HCT116 (cell line): ENCODE results near the gene CTTN. TPM values are rescaled to one million over a fixed set of nuclear protein-coding genes. Genes with fewer than 3 reads are reported as not detected.
A peak's percentile ranks its signal among the peaks of the same experiment; 100 is the strongest.

Experiments
- ATAC-seq: fragments of 200-7000 bp; cut with Tn5 transposase; 2 replicates; pipeline ENCODE4 v1.9.1; 2020; ENCODE audit warnings: mild to moderate bottlenecking, moderate library complexity
- BruUV-seq: library from RNA; stranded (reverse); fragments of 400-500 nt; replicated peaks from 2 replicates; lab custom pipeline; 2021; lab: Mats Ljungman, UMichigan
- CTCF ChIA-PET: fragments of 300-600 bp; sonication (Branson Sonifier 250); formaldehyde crosslinking; loops from one replicate; lab custom pipeline; 2021; ENCODE audit warnings: antibody characterized with exemption; lab: Charles Lee
- POLR2A ChIA-PET: fragments of 300-600, 350-600 bp; sonication (Branson Sonifier 250); formaldehyde crosslinking; loops from one replicate; lab custom pipeline; 2021; ENCODE audit warnings: antibody characterized with exemption; lab: Charles Lee
- RAD21 ChIA-PET, 2 experiments: fragments of 300-600 bp; sonication (Branson Sonifier 250); formaldehyde crosslinking; loops; one replicate each; lab custom pipeline; 2023; ENCODE audit warnings: low total read pairs in 2 of 2; ENCODE audit not compliant: uncharacterized antibody in 2 of 2, unreplicated experiment in 2 of 2, low non-redundant PET in 1 of 2; lab: Charles Lee
- DNase-seq: peaks from one replicate; pipeline ENCODE4 v3.0.0-alpha.2; 2010; ENCODE audit warnings: low read depth, low spot score
- H2AFZ ChIP-seq: fragments of 200-600 bp; shearing (Covaris generic), sonication (generic); 2 replicates; pipeline ENCODE4 v1.6.1; 2017; ENCODE audit warnings: low read depth, mixed run types, mixed read lengths, antibody characterized with exemption, low read length; ENCODE audit not compliant: poor library complexity, severe bottlenecking
- H3K27ac ChIP-seq: 2 replicates; pipeline ENCODE4 v1.5.1; 2012; ENCODE audit warnings: low read depth, low read length
- H3K27me3 ChIP-seq: fragments of 200-600 bp; sonication (generic); 2 replicates; pipeline ENCODE4 v1.6.1; 2016; ENCODE audit warnings: mixed run types, low read length, mixed read lengths; ENCODE audit not compliant: insufficient read depth
- H3K36me3 ChIP-seq, 2 experiments: fragments of 200-500 bp in 1 of 2; fragments of 200-600 bp in 1 of 2; sonication (Bioruptor generic) in 1 of 2; sonication (generic) in 1 of 2; 2 replicates each; pipeline versions ENCODE4 v1.5.1 to v1.6.1; 2014 to 2016; ENCODE audit warnings: low read length in 2 of 2, inconsistent platforms in 1 of 2, mixed read lengths in 1 of 2, mixed run types in 1 of 2; ENCODE audit not compliant: insufficient read depth in 2 of 2, control insufficient read depth in 1 of 2
- H3K4me1 ChIP-seq, 2 experiments: fragments of 200-600 bp in 1 of 2; sonication (generic) in 1 of 2; 2 replicates each; pipeline versions ENCODE4 v1.5.1 to v1.6.1; 2012 to 2017; ENCODE audit warnings: low read length in 2 of 2, inconsistent platforms in 1 of 2, mild to moderate bottlenecking in 1 of 2, mixed read lengths in 1 of 2, mixed run types in 1 of 2, moderate library complexity in 1 of 2; ENCODE audit not compliant: insufficient read depth in 2 of 2, control insufficient read depth in 1 of 2
- H3K4me2 ChIP-seq: fragments of 200-600 bp; sonication (generic); 2 replicates; pipeline ENCODE4 v1.6.1; 2017; ENCODE audit warnings: mixed run types, low read length, mixed read lengths
- H3K4me3 ChIP-seq, 2 experiments: fragments of 200-600 bp in 1 of 2; sonication (generic) in 1 of 2; replicated peaks in 1 of 2; 2 replicates each; pipeline ENCODE4 v1.5.1; 2011 to 2016; ENCODE audit warnings: low read length in 2 of 2, control low read depth in 1 of 2, low read depth in 1 of 2, mild to moderate bottlenecking in 1 of 2, mixed read lengths in 1 of 2, mixed run types in 1 of 2
- H3K79me2 ChIP-seq: fragments of 200-600 bp; sonication (generic); 2 replicates; pipeline ENCODE4 v1.6.1; 2017; ENCODE audit warnings: mild to moderate bottlenecking, mixed run types, low read length, moderate library complexity, mixed read lengths; ENCODE audit not compliant: insufficient read depth
- H3K9ac ChIP-seq: fragments of 200-600 bp; sonication (generic); 2 replicates; pipeline ENCODE4 v1.6.1; 2016; ENCODE audit warnings: low read length, mixed read lengths
- H3K9me2 ChIP-seq: fragments of 200-600 bp; sonication (generic), shearing (Covaris generic); 2 replicates; pipeline ENCODE4 v1.6.1; 2017; ENCODE audit warnings: mixed run types, mild to moderate bottlenecking, moderate library complexity; ENCODE audit not compliant: insufficient read depth
- H3K9me3 ChIP-seq, 2 experiments: fragments of 200-500 bp in 1 of 2; fragments of 200-600 bp in 1 of 2; sonication (Bioruptor generic) in 1 of 2; sonication (generic) in 1 of 2; 2 replicates each; pipeline ENCODE4 v1.6.1; 2014 to 2017; ENCODE audit warnings: low read length in 2 of 2, mixed read lengths in 2 of 2, inconsistent platforms in 1 of 2, low read depth in 1 of 2, mild to moderate bottlenecking in 1 of 2, mixed run types in 1 of 2, moderate library complexity in 1 of 2; ENCODE audit not compliant: control insufficient read depth in 1 of 2, insufficient read depth in 1 of 2
- H4K20me1 ChIP-seq: fragments of 200-600 bp; sonication (generic), shearing (Covaris generic); 2 replicates; pipeline ENCODE4 v1.6.1; 2017; ENCODE audit warnings: mixed run types, mild to moderate bottlenecking, moderate library complexity; ENCODE audit not compliant: insufficient read depth
- CBX3 ChIP-seq: IDR thresholded peaks from 2 replicates; pipeline ENCODE4 v1.6.1; 2012; ENCODE audit warnings: low read depth
- FOSL1 ChIP-seq: IDR thresholded peaks from 2 replicates; pipeline ENCODE4 v1.6.1; 2012; ENCODE audit warnings: low read depth
- JUND ChIP-seq: IDR thresholded peaks from 2 replicates; pipeline ENCODE4 v1.6.1; 2012
- POLR2AphosphoS5 ChIP-seq: IDR thresholded peaks from 2 replicates; pipeline ENCODE4 v1.6.1; 2011; ENCODE audit warnings: mild to moderate bottlenecking, low read depth, low read length, moderate library complexity
- SIN3A ChIP-seq: IDR thresholded peaks from 2 replicates; pipeline ENCODE4 v1.6.1; 2012; ENCODE audit warnings: low read depth
- SP1 ChIP-seq: IDR thresholded peaks from 2 replicates; pipeline ENCODE4 v1.6.1; 2012; ENCODE audit warnings: low read depth
- YY1 ChIP-seq: IDR thresholded peaks from 2 replicates; pipeline ENCODE4 v1.6.1; 2011; ENCODE audit warnings: low read length, low read depth, moderate library complexity, mild to moderate bottlenecking; ENCODE audit not compliant: insufficient replicate concordance; ENCODE audit errors: extremely low read depth
- intact Hi-C: fragments of 100-400 bp; cut with micrococcal nuclease; formaldehyde crosslinking; loops from 2 replicates; pipeline ENCODE4 v1.10.0; 2022
- total RNA-seq: library from RNA; stranded (reverse); gene quantifications from one replicate; pipeline ENCODE4 v1.2.1, GENCODE V29; 2021; ENCODE audit not compliant: unreplicated experiment
- TF ChIP-seq, protein P1 (sequence below): IDR thresholded peaks from 2 replicates; pipeline ENCODE4 v1.6.1; 2012
- TF ChIP-seq, protein P2 (sequence below): IDR thresholded peaks from 2 replicates; pipeline ENCODE4 v1.6.1; 2012; ENCODE audit warnings: low read depth

The CTTN gene
- total RNA-seq, 1 experiment from 2014 or later: 249 TPM

DNA sequence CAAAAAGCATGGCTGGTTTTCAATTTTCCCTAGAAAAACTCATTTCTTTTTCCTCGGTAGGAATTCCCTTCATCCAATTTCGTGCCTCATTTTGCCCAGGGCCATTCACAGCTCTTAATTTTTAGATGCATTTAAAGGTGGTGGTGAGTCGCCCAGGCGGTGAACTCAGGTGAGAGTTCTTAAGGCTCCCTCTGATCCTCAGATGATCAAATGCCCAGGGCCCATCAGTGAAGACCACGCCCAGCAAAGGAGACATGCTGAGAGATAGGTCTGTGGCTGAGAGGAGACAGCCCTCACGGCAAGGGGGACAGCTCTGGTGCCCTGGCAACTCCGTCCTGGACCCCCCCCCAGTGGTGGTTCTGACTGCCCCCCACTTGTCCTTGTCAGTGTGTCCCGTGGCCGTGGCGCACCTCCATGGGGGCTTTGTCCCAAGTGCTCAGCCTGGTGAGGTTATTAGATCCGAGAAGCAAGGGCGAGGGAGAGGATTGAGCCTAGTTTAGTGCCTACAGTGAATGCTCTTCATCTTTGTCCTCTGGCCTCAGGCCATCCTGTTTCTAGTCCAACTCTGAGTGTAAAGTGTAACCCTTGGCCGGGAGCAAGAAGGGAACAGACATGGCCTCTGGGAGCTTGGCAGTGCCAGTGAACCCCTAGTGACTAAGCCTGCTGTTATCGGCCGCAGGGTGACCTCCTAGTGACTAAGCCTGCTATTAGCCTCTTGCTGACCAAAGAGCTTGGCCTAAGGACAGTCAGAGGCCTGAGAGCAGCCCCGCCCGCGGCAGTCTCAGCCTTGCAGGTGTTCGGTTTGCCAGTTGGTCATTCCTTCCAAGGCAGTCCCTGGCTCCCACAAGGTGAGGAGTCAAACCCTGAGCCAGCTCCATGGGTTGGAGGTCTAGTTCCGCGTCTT lies 83.5 kb downstream of the CTTN start:
- Histone ChIP-seq H3K36me3 (no peaks in the 10 kb centered on the region), H3K4me2 (peak overlapping the region; percentile 85), H3K9me3 (no peaks in the 10 kb centered on the region), H3K4me1 (peaks cover 26 to 39% of the 10 kb centered on the region in 2 experiments), H3K79me2 (no peaks in the 10 kb centered on the region), H3K9me2 (no peaks in the 10 kb centered on the region), H3K4me3 (peak overlapping the region in 1 of 2 experiments; percentile 48; a peak in 2 of 4 replicates), H2AFZ (no peak overlapping the region), H3K27ac (peak overlapping the region; percentile 68), H3K9ac (peak overlapping the region; percentile 53), H3K27me3 (no peaks in the 10 kb centered on the region), H4K20me1 (no peaks in the 10 kb centered on the region)
- ATAC-seq (peak; percentile 88), DNase-seq (peak; percentile 86)
- POLR2A ChIA-PET: interaction anchor here (1.0 kb wide), 1 partner anchor 74 kb away, joined by 4 read pairs; no protein-coding TSS in a partner anchor
- intact Hi-C loops: loop anchor here (5.0 kb wide), 1 partner anchor 75 kb away; no protein-coding TSS in a partner anchor
- no TSS peak for BruUV-seq
- CTCF ChIA-PET: interaction anchor here (0.7 to 2.5 kb wide), 3 partner anchors 12 to 87 kb away, joined by 3 to 21 read pairs (median 3); no protein-coding TSS in a partner anchor
- TF ChIP-seq POLR2AphosphoS5 (peak; percentile 50), JUND (peak; percentile 89), SP1 (peak; percentile 83), YY1 (no peak), CBX3 (peak; percentile 74; the same call in 1 of the 2 replicates), FOSL1 (peak; percentile 90), SIN3A (peak; percentile 38; the same call in 1 of the 2 replicates)
- TF ChIP-seq, protein P1, sequence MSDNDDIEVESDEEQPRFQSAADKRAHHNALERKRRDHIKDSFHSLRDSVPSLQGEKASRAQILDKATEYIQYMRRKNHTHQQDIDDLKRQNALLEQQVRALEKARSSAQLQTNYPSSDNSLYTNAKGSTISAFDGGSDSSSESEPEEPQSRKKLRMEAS: peak; percentile 69
- TF ChIP-seq, protein P2, sequence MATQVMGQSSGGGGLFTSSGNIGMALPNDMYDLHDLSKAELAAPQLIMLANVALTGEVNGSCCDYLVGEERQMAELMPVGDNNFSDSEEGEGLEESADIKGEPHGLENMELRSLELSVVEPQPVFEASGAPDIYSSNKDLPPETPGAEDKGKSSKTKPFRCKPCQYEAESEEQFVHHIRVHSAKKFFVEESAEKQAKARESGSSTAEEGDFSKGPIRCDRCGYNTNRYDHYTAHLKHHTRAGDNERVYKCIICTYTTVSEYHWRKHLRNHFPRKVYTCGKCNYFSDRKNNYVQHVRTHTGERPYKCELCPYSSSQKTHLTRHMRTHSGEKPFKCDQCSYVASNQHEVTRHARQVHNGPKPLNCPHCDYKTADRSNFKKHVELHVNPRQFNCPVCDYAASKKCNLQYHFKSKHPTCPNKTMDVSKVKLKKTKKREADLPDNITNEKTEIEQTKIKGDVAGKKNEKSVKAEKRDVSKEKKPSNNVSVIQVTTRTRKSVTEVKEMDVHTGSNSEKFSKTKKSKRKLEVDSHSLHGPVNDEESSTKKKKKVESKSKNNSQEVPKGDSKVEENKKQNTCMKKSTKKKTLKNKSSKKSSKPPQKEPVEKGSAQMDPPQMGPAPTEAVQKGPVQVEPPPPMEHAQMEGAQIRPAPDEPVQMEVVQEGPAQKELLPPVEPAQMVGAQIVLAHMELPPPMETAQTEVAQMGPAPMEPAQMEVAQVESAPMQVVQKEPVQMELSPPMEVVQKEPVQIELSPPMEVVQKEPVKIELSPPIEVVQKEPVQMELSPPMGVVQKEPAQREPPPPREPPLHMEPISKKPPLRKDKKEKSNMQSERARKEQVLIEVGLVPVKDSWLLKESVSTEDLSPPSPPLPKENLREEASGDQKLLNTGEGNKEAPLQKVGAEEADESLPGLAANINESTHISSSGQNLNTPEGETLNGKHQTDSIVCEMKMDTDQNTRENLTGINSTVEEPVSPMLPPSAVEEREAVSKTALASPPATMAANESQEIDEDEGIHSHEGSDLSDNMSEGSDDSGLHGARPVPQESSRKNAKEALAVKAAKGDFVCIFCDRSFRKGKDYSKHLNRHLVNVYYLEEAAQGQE: no peak
- RAD21 ChIA-PET: no interaction called here
